ENCODE measurements around the gene NABP2.

GRCh38 chr12:56198836-56199235 is 25.3 kb upstream of the NABP2 start:
- TF ChIP-seq CTCF (IDR thresholded peaks at IDR 0.05), result no peak
- TF ChIP-seq POLR2A (IDR thresholded peaks at IDR 0.05), result no peak
